Measurements from ENCODE around the gene RHBDF1.

The RHBDF1 gene

GRCh38 chr16:83060-83603 is 10.7 kb upstream of the RHBDF1 start:
- H2BK120ac ChIP-seq (ENCODE audit: insufficient read depth, low read length, poor library complexity): no peak overlapping the region
- DNase-seq: no peak
- no peak overlapping the region for H3K9ac ChIP-seq (ENCODE audit: low read length)
- H3K14ac ChIP-seq (ENCODE audit: low read length): no peak overlapping the region
- H3K79me1 ChIP-seq (ENCODE audit: low read length): peaks cover 5% of the 10 kb centered on the region
- no peak overlapping the region for H2BK12ac ChIP-seq (ENCODE audit: low read length)
- H3K4ac ChIP-seq (ENCODE audit: low read depth, low read length): no peak overlapping the region
- no peak overlapping the region for H4K8ac ChIP-seq (ENCODE audit: low read depth, low read length)
- no peak overlapping the region for H4K91ac ChIP-seq (ENCODE audit: low read depth, low read length)
- no peaks in the 10 kb centered on the region for H3K27me3 ChIP-seq (ENCODE audit: insufficient read depth, low read length)
- peaks cover 3% of the 10 kb centered on the region for H3K79me2 ChIP-seq (ENCODE audit: control insufficient read depth, insufficient read depth, low read length, poor library complexity)
- H3K4me1 ChIP-seq (ENCODE audit: control insufficient read depth in 1 of 2, insufficient read depth in 2 of 2, low read length in 2 of 2): peaks cover 6 to 12% of the 10 kb centered on the region in 2 experiments
- peaks cover 64 to 70% of the 10 kb centered on the region in 2 experiments for H3K36me3 ChIP-seq (ENCODE audit: control insufficient read depth in 1 of 2, insufficient read depth in 2 of 2, low read length in 2 of 2)
- H3K18ac ChIP-seq (ENCODE audit: low read length): no peak overlapping the region
- H3K23ac ChIP-seq (ENCODE audit: low read length): no peak overlapping the region
- no peak overlapping the region for H3K4me2 ChIP-seq (ENCODE audit: low read length)
- H3K4me3 ChIP-seq (ENCODE audit: low read depth, low read length): no peak overlapping the region
- WGBS (ENCODE audit: extremely low coverage, insufficient coverage, insufficient read length): no CpG with 5 or more reads among the region's 31 CpGs
- no peak overlapping the region for H2AK5ac ChIP-seq (ENCODE audit: low read length)
- peaks cover 3% of the 10 kb centered on the region for H3K9me3 ChIP-seq (ENCODE audit: insufficient read depth, low read depth, low read length)
- H2BK5ac ChIP-seq (ENCODE audit: low read depth, low read length, poor library complexity): no peak overlapping the region
- no peak overlapping the region for H3K27ac ChIP-seq (ENCODE audit: low read depth, low read length)
- H2AFZ ChIP-seq (ENCODE audit: insufficient read depth, low read length, poor library complexity): no peak overlapping the region
- no peak overlapping the region for H4K12ac ChIP-seq (ENCODE audit: low read depth, low read length)

GRCh38 chr16:79151-80054 is 7.0 kb upstream of the RHBDF1 start:
- no peak overlapping the region for H3K4ac ChIP-seq (ENCODE audit: low read depth, low read length)
- peaks cover 32 to 38% of the 10 kb centered on the region in 2 experiments for H3K36me3 ChIP-seq (ENCODE audit: control insufficient read depth in 1 of 2, insufficient read depth in 2 of 2, low read length in 2 of 2)
- H2BK5ac ChIP-seq (ENCODE audit: low read depth, low read length, poor library complexity): no peak overlapping the region
- peaks cover 3% of the 10 kb centered on the region for H3K9me3 ChIP-seq (ENCODE audit: insufficient read depth, low read depth, low read length)
- H3K4me1 ChIP-seq (ENCODE audit: control insufficient read depth in 1 of 2, insufficient read depth in 2 of 2, low read length in 2 of 2): peaks cover 26 to 36% of the 10 kb centered on the region in 2 experiments
- no peak overlapping the region for H2BK120ac ChIP-seq (ENCODE audit: insufficient read depth, low read length, poor library complexity)
- no peak overlapping the region for H3K27ac ChIP-seq (ENCODE audit: low read depth, low read length)
- WGBS (ENCODE audit: extremely low coverage, insufficient coverage, insufficient read length): no CpG with 5 or more reads among the region's 32 CpGs
- no peak overlapping the region for H3K4me3 ChIP-seq (ENCODE audit: low read depth, low read length)
- DNase-seq: no peak
- H3K9ac ChIP-seq (ENCODE audit: low read length): no peak overlapping the region
- no peak overlapping the region for H3K18ac ChIP-seq (ENCODE audit: low read length)
- no peak overlapping the region for H3K23ac ChIP-seq (ENCODE audit: low read length)
- no peak overlapping the region for H3K14ac ChIP-seq (ENCODE audit: low read length)
- no peaks in the 10 kb centered on the region for H3K27me3 ChIP-seq (ENCODE audit: insufficient read depth, low read length)
- H4K8ac ChIP-seq (ENCODE audit: low read depth, low read length): no peak overlapping the region
- no peak overlapping the region for H2AK5ac ChIP-seq (ENCODE audit: low read length)
- peaks cover 24% of the 10 kb centered on the region for H3K79me1 ChIP-seq (ENCODE audit: low read length)
- H2AFZ ChIP-seq (ENCODE audit: insufficient read depth, low read length, poor library complexity): no peak overlapping the region
- H4K12ac ChIP-seq (ENCODE audit: low read depth, low read length): no peak overlapping the region
- no peak overlapping the region for H2BK12ac ChIP-seq (ENCODE audit: low read length)
- peak overlapping the region; percentile 97 for H3K4me2 ChIP-seq (ENCODE audit: low read length)
- peaks cover 6% of the 10 kb centered on the region for H3K79me2 ChIP-seq (ENCODE audit: control insufficient read depth, insufficient read depth, low read length, poor library complexity)
- no peak overlapping the region for H4K91ac ChIP-seq (ENCODE audit: low read depth, low read length)

GRCh38 chr16:78444-79150 is 6.2 kb upstream of the RHBDF1 start:
- peaks cover 24 to 30% of the 10 kb centered on the region in 2 experiments for H3K36me3 ChIP-seq (ENCODE audit: control insufficient read depth in 1 of 2, insufficient read depth in 2 of 2, low read length in 2 of 2)
- no peak overlapping the region for H2BK12ac ChIP-seq (ENCODE audit: low read length)
- H3K9ac ChIP-seq (ENCODE audit: low read length): peak overlapping the region; percentile 95
- DNase-seq: peak in 1 of 2 donors; percentile 40
- H4K8ac ChIP-seq (ENCODE audit: low read depth, low read length): peak overlapping the region; percentile 40
- H3K27me3 ChIP-seq (ENCODE audit: insufficient read depth, low read length): no peaks in the 10 kb centered on the region
- H3K4ac ChIP-seq (ENCODE audit: low read depth, low read length): peak overlapping the region; percentile 68
- H3K9me3 ChIP-seq (ENCODE audit: insufficient read depth, low read depth, low read length): peaks cover 3% of the 10 kb centered on the region
- H3K4me2 ChIP-seq (ENCODE audit: low read length): peak overlapping the region; percentile 97
- peak overlapping the region; percentile 97 for H4K91ac ChIP-seq (ENCODE audit: low read depth, low read length)
- H3K79me1 ChIP-seq (ENCODE audit: low read length): peaks cover 24% of the 10 kb centered on the region
- H2BK5ac ChIP-seq (ENCODE audit: low read depth, low read length, poor library complexity): peak overlapping the region; percentile 60
- H3K4me1 ChIP-seq (ENCODE audit: control insufficient read depth in 1 of 2, insufficient read depth in 2 of 2, low read length in 2 of 2): peaks cover 26 to 35% of the 10 kb centered on the region in 2 experiments
- peaks cover 6% of the 10 kb centered on the region for H3K79me2 ChIP-seq (ENCODE audit: control insufficient read depth, insufficient read depth, low read length, poor library complexity)
- H3K23ac ChIP-seq (ENCODE audit: low read length): no peak overlapping the region
- no CpG with 5 or more reads among the region's 36 CpGs for WGBS (ENCODE audit: extremely low coverage, insufficient coverage, insufficient read length)
- H4K12ac ChIP-seq (ENCODE audit: low read depth, low read length): peak overlapping the region; percentile 3
- H3K27ac ChIP-seq (ENCODE audit: low read depth, low read length): no peak overlapping the region
- H3K4me3 ChIP-seq (ENCODE audit: low read depth, low read length): peak overlapping the region; percentile 86
- H3K14ac ChIP-seq (ENCODE audit: low read length): peak overlapping the region; percentile 72
- peak overlapping the region; percentile 93 for H3K18ac ChIP-seq (ENCODE audit: low read length)
- peak overlapping the region; percentile 34 for H2AFZ ChIP-seq (ENCODE audit: insufficient read depth, low read length, poor library complexity)
- peak overlapping the region; percentile 33 for H2BK120ac ChIP-seq (ENCODE audit: insufficient read depth, low read length, poor library complexity)
- H2AK5ac ChIP-seq (ENCODE audit: low read length): peak overlapping the region; percentile 33

GRCh38 chr16:77807-78443 is 5.5 kb upstream of the RHBDF1 start, which contains the start of gene MPG:
Gene MPG (plus strand): TSS chr16:78225. CDS start chr16:78310, 85 bp downstream.
- H3K36me3 ChIP-seq (ENCODE audit: control insufficient read depth in 1 of 2, insufficient read depth in 2 of 2, low read length in 2 of 2): peaks cover 21 to 27% of the 10 kb centered on the region in 2 experiments
- peak within 1 kb of the TSS; percentile 93 for H3K18ac ChIP-seq (ENCODE audit: low read length)
- peaks cover 27 to 40% of the 10 kb centered on the region in 2 experiments for H3K4me1 ChIP-seq (ENCODE audit: control insufficient read depth in 1 of 2, insufficient read depth in 2 of 2, low read length in 2 of 2)
- peaks cover 6% of the 10 kb centered on the region for H3K79me2 ChIP-seq (ENCODE audit: control insufficient read depth, insufficient read depth, low read length, poor library complexity)
- DNase-seq: peak; percentile 72 to 76
- H3K27ac ChIP-seq (ENCODE audit: low read depth, low read length): peak within 1 kb of the TSS; percentile 74
- peak within 1 kb of the TSS; percentile 68 for H4K12ac ChIP-seq (ENCODE audit: low read depth, low read length)
- H3K23ac ChIP-seq (ENCODE audit: low read length): no peak within 1 kb of the TSS
- peak within 1 kb of the TSS; percentile 61 for H2AFZ ChIP-seq (ENCODE audit: insufficient read depth, low read length, poor library complexity)
- peak within 1 kb of the TSS; percentile 72 for H3K14ac ChIP-seq (ENCODE audit: low read length)
- peak within 1 kb of the TSS; percentile 91 for H4K8ac ChIP-seq (ENCODE audit: low read depth, low read length)
- H3K9me3 ChIP-seq (ENCODE audit: insufficient read depth, low read depth, low read length): peaks cover 3% of the 10 kb centered on the region
- peak within 1 kb of the TSS; percentile 69 for H2BK5ac ChIP-seq (ENCODE audit: low read depth, low read length, poor library complexity)
- peak within 1 kb of the TSS; percentile 97 for H3K4me2 ChIP-seq (ENCODE audit: low read length)
- peaks cover 25% of the 10 kb centered on the region for H3K79me1 ChIP-seq (ENCODE audit: low read length)
- peak within 1 kb of the TSS; percentile 65 for H2AK5ac ChIP-seq (ENCODE audit: low read length)
- H3K27me3 ChIP-seq (ENCODE audit: insufficient read depth, low read length): no peaks in the 10 kb centered on the region
- H3K9ac ChIP-seq (ENCODE audit: low read length): peak within 1 kb of the TSS; percentile 95
- H3K4ac ChIP-seq (ENCODE audit: low read depth, low read length): peak within 1 kb of the TSS; percentile 68
- H3K4me3 ChIP-seq (ENCODE audit: low read depth, low read length): peak within 1 kb of the TSS; percentile 86
- H2BK120ac ChIP-seq (ENCODE audit: insufficient read depth, low read length, poor library complexity): peak within 1 kb of the TSS; percentile 81
- H2BK12ac ChIP-seq (ENCODE audit: low read length): peak within 1 kb of the TSS; percentile 7
- peak within 1 kb of the TSS; percentile 97 for H4K91ac ChIP-seq (ENCODE audit: low read depth, low read length)
- no CpG with 5 or more reads among the region's 83 CpGs for WGBS (ENCODE audit: extremely low coverage, insufficient coverage, insufficient read length)

All from trophoblast cell (in vitro differentiated cells and primary cell).